Measurements from ENCODE around the gene FCN2. TPM values are rescaled to one million over a fixed set of nuclear protein-coding genes. Genes with fewer than 3 reads are reported as not detected.

The FCN2 gene
- not detected for total RNA-seq

GRCh38 chr9:134880484-134881312, at the start of gene FCN2:
FCN2 (plus strand) TSS chr9:134880810; CDS start chr9:134880822, 12 bp downstream.
- ChIA-PET POLR2A (no interaction called here), CTCF (no interaction called here)
- Mint-ChIP-seq H3K4me1 (no peaks in the 10 kb centered on the region), H3K27me3 (no peaks in the 10 kb centered on the region), H3K9me3 (ENCODE audit: low read depth) (no peaks in the 10 kb centered on the region), H3K4me3 (no peak within 1 kb of the TSS), H3K36me3 (ENCODE audit: low read depth) (no peaks in the 10 kb centered on the region), H3K27ac (no peak within 1 kb of the TSS)
- DNase-seq (no peak), ATAC-seq (no peak)
- intact Hi-C loops (cut with DNase I, micrococcal nuclease) = no loop called here

DNA sequence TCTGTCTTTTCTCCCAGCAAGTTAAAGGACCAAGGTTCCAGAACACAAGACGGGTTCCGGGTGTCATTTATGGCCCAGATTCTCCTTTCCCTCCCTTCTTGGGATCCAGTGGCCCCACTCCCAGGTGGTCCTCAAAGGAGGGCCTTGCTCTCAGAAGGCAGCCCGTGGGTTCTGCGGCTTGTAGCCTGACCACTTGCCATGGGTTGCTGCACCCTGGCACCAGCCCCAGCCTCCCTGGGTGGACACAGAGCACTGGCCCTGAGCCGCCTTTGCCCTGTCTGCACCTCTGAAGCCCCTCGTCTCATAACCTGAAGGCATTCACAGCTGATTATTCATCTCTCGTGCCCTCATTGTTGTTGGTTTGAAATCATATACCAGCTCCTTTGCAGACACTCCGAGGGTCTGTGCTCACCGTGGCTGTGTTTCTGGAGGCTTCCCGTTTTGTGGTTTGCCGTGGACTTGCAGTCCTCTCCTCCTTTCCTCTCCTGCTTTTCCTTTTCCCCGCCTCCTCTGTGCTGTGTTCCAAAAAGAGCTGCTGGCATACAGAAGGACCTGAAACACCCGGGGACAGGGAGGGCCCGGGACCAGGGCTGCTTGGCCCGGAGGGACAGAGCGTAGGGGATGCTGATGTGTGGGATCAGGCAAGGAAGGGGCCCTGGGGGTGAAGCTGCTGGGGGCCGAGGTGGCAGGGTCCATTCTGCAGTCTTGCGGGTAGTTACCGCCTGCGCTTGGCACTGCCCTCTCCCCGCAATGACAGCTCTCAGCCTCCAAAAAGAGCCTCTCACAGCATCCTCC, 49.5 kb upstream of the FCN2 start:
- ATAC-seq = no peak
- Mint-ChIP-seq H3K27ac (no peak overlapping the region), H3K4me1 (no peaks in the 10 kb centered on the region), H3K9me3 (ENCODE audit: low read depth) (no peaks in the 10 kb centered on the region), H3K36me3 (ENCODE audit: low read depth) (no peaks in the 10 kb centered on the region), H3K27me3 (no peaks in the 10 kb centered on the region), H3K4me3 (no peak overlapping the region)
- no peak for DNase-seq
- intact Hi-C loops (cut with DNase I, micrococcal nuclease) = no loop called here
- ChIA-PET POLR2A (no interaction called here), CTCF (no interaction called here)

DNA sequence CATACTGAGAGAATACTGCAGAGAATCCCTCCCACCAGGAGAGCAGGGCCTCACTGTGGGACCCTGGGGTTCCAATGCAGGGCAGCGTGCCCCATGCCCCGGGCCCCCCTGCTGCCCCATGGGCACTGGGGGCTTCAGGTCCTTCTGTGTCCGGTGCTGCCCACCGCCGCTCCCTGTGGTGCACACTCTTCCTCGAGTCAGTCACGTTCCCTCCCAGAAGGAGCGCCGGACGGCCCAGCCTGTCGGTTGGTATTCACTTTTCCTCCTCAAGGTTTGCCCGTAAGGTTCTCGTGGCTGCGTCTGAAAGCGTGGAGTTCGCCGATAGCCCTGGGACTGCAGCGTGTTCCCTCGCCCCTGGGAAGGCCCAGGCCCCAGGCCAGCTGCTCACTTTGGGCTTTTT, 48.1 kb upstream of the FCN2 start:
- no peaks in the 10 kb centered on the region for H3K36me3 Mint-ChIP-seq (ENCODE audit: low read depth)
- ChIA-PET CTCF (no interaction called here), POLR2A (no interaction called here)
- intact Hi-C loops (cut with DNase I, micrococcal nuclease) = no loop called here
- no peak overlapping the region for H3K27ac Mint-ChIP-seq
- H3K27me3 Mint-ChIP-seq = no peaks in the 10 kb centered on the region
- ATAC-seq (no peak), DNase-seq (no peak)
- no peaks in the 10 kb centered on the region for H3K4me1 Mint-ChIP-seq
- H3K4me3 Mint-ChIP-seq = no peak overlapping the region
- no peaks in the 10 kb centered on the region for H3K9me3 Mint-ChIP-seq (ENCODE audit: low read depth)

GRCh38 chr9:134833294-134833880, 47.2 kb upstream of the FCN2 start:
- POLR2A ChIA-PET = no interaction called here
- no peak for DNase-seq
- Mint-ChIP-seq H3K9me3 (ENCODE audit: low read depth) (no peaks in the 10 kb centered on the region), H3K36me3 (ENCODE audit: low read depth) (no peaks in the 10 kb centered on the region), H3K27ac (no peak overlapping the region), H3K4me3 (no peak overlapping the region), H3K4me1 (no peaks in the 10 kb centered on the region), H3K27me3 (no peaks in the 10 kb centered on the region)
- CTCF ChIA-PET = no interaction called here
- ATAC-seq = no peak
- intact Hi-C loops (cut with DNase I, micrococcal nuclease) = no loop called here

DNA sequence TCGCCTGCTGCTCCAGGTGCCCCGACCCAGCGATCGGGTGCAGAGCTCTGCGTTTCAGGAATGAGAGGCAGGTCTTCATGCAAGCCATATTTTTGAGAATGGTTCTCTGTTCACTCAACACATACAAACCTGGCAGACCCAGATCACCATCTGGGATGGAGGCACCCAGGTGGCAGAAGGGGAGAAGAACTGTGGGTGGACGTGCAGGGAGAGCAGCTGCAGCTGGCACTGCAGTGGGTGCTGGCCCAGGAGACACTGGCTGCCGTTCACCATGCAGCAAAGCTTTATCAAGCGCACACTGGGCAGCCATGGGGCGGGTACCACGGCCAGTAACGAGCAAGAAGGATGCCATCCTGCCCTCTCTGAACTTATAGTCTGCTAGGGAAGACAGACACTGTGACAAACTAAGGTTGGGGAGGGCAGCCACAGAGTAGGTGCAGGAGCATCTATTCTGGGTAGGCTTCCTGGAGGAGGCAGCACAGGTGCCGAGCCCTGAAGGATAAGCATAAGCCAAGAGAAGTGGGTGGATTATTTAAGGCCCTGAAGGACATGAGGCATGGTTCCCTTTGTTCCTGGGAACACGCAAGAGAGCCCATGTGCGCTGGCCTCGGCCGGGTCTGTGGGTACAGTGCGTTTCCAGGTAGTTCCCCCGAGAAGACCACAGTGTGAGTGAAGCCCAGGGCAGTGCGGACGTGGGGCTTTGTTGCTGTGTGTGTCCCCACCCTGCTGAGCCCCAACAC, 46.2 kb upstream of the FCN2 start:
- no peaks in the 10 kb centered on the region for H3K9me3 Mint-ChIP-seq (ENCODE audit: low read depth)
- POLR2A ChIA-PET = no interaction called here
- CTCF ChIA-PET = no interaction called here

GRCh38 chr9:134834957-134835419, 45.6 kb upstream of the FCN2 start:
- Mint-ChIP-seq H3K27me3 (no peaks in the 10 kb centered on the region), H3K36me3 (ENCODE audit: low read depth) (no peaks in the 10 kb centered on the region), H3K4me3 (no peak overlapping the region), H3K4me1 (no peaks in the 10 kb centered on the region), H3K27ac (no peak overlapping the region), H3K9me3 (ENCODE audit: low read depth) (no peaks in the 10 kb centered on the region)
- DNase-seq (no peak), ATAC-seq (no peak)
- intact Hi-C loops (cut with DNase I, micrococcal nuclease) = no loop called here
- ChIA-PET CTCF (no interaction called here), POLR2A (no interaction called here)

More for the DNA sequence above, 46.2 kb upstream of the FCN2 start:
- H3K4me3 Mint-ChIP-seq = no peak overlapping the region
- no peaks in the 10 kb centered on the region for H3K4me1 Mint-ChIP-seq
- ATAC-seq = no peak
- H3K27me3 Mint-ChIP-seq = no peaks in the 10 kb centered on the region
- no peak for DNase-seq
- no peaks in the 10 kb centered on the region for H3K36me3 Mint-ChIP-seq (ENCODE audit: low read depth)
- no peak overlapping the region for H3K27ac Mint-ChIP-seq
- intact Hi-C loops (cut with DNase I, micrococcal nuclease) = no loop called here

- Mint-ChIP-seq H3K4me3 (no peak overlapping the region), H3K36me3 (ENCODE audit: low read depth) (no peaks in the 10 kb centered on the region), H3K9me3 (ENCODE audit: low read depth) (no peaks in the 10 kb centered on the region), H3K4me1 (no peaks in the 10 kb centered on the region), H3K27ac (no peak overlapping the region), H3K27me3 (no peaks in the 10 kb centered on the region)
- intact Hi-C loops (cut with DNase I, micrococcal nuclease) = no loop called here
- POLR2A ChIA-PET = no interaction called here
- CTCF ChIA-PET = no interaction called here
- DNase-seq (no peak), ATAC-seq (no peak)
Observed at GRCh38 chr9:134835448-134835847, 45.2 kb upstream of the FCN2 start.

DNA sequence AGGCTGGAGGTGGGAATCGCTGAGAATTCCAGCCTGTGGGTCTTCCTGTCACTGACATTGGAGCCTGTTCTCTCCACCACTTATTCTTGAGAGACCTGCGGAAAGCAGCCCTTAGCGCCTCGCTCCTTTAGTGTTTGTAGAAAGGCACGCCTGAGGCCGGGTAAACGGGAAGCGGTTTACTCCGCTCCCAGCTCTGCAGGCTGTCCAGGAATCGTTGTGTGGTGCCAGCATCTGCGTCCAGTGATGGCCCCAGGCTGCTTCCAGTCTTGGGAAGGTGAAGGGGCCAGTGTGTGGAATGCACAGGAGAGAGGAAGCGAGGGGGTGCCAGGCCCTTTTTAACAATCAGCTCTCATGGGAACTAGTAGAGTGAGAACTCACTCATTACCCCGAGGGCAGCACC, 44.6 kb upstream of the FCN2 start:
- Mint-ChIP-seq H3K36me3 (ENCODE audit: low read depth) (no peaks in the 10 kb centered on the region), H3K4me3 (no peak overlapping the region), H3K27ac (no peak overlapping the region), H3K4me1 (no peaks in the 10 kb centered on the region), H3K9me3 (ENCODE audit: low read depth) (no peaks in the 10 kb centered on the region), H3K27me3 (no peaks in the 10 kb centered on the region)
- POLR2A ChIA-PET = no interaction called here
- intact Hi-C loops (cut with DNase I, micrococcal nuclease) = no loop called here
- CTCF ChIA-PET = no interaction called here
- DNase-seq (no peak), ATAC-seq (no peak)

DNA sequence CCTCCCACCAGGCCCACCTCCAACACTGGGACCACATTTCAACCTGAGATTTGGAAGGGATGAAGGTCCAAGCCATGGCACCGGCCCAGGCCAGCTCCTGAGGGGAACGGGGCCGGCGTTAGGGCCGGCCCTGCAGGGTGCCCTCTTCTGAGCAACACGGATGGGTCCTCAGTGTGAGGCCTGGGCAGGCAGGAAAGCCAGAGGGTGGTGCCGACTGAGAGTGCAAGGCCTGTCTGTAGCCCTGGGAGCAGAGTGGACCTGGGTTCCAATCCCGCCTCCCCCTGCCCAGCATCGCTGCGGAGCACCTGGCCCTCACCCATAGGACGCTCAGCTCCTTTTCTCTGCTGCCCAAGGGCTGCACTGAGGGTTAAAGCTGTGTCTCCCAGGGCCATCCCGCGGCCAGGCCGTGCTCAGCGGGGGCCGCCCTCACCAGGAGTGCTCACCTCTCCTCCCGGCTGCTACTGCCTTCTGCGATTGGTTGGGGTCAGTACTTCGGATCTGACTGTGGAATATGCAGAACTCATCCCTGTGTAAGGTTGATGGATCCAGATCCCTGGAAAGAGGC, 44.1 kb upstream of the FCN2 start:
- ChIA-PET CTCF (interaction anchor here (0.6 kb wide), 1 partner anchor 20 kb away, joined by 3 read pairs; no protein-coding TSS in a partner anchor), POLR2A (no interaction called here)
- H3K27ac Mint-ChIP-seq = no peak overlapping the region
- H3K4me1 Mint-ChIP-seq = no peaks in the 10 kb centered on the region
- no peak overlapping the region for H3K4me3 Mint-ChIP-seq
- intact Hi-C loops (cut with DNase I, micrococcal nuclease) = no loop called here
- no peaks in the 10 kb centered on the region for H3K27me3 Mint-ChIP-seq
- H3K36me3 Mint-ChIP-seq (ENCODE audit: low read depth) = no peaks in the 10 kb centered on the region
- ATAC-seq (no peak), DNase-seq (no peak)
- H3K9me3 Mint-ChIP-seq (ENCODE audit: low read depth) = no peaks in the 10 kb centered on the region

DNA sequence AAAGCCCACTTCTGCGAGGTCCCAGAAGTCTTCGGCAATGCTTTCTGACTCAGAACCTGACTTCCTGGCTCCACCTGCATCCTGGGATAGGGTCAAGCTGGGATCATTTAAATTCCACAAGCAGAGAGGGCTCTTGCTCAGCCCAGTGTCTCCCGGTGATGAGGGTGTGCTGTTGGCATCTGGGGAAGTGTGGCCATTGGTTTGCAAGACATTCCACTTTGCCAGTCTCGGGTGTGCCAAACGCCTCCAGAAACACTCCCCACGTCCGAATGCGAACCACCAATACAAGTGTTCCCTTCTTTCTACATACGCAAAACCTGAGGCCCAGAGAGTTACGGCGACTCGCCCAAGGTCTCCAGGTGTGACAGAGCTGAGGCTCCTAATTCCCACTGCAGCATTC, 43.1 kb upstream of the FCN2 start:
- Mint-ChIP-seq H3K9me3 (ENCODE audit: low read depth) (no peaks in the 10 kb centered on the region), H3K27ac (no peak overlapping the region), H3K4me1 (no peaks in the 10 kb centered on the region), H3K36me3 (ENCODE audit: low read depth) (no peaks in the 10 kb centered on the region), H3K27me3 (no peaks in the 10 kb centered on the region), H3K4me3 (no peak overlapping the region)
- intact Hi-C loops (cut with DNase I, micrococcal nuclease) = no loop called here
- CTCF ChIA-PET = no interaction called here
- DNase-seq (no peak), ATAC-seq (no peak)
- POLR2A ChIA-PET = no interaction called here

- H3K27ac Mint-ChIP-seq = no peak overlapping the region
- H3K4me1 Mint-ChIP-seq = no peaks in the 10 kb centered on the region
- ChIA-PET POLR2A (no interaction called here), CTCF (interaction anchor here (0.6 kb wide), 1 partner anchor 40 kb away, joined by 3 read pairs; no protein-coding TSS in a partner anchor)
- H3K9me3 Mint-ChIP-seq (ENCODE audit: low read depth) = no peaks in the 10 kb centered on the region
- no peaks in the 10 kb centered on the region for H3K36me3 Mint-ChIP-seq (ENCODE audit: low read depth)
- no peak for ATAC-seq
- intact Hi-C loops (cut with DNase I, micrococcal nuclease) = no loop called here
- DNase-seq = no peak
- no peak overlapping the region for H3K4me3 Mint-ChIP-seq
- no peaks in the 10 kb centered on the region for H3K27me3 Mint-ChIP-seq
Observed at GRCh38 chr9:134838651-134839454, 41.8 kb upstream of the FCN2 start.
